ENCODE measurements around the gene HIBADH. TPM values are rescaled to one million over a fixed set of nuclear protein-coding genes. Genes with fewer than 3 reads are reported as not detected.

HIBADH gene
- total RNA-seq, 2 donors from 2014 or later, result 28.2 to 44.4 TPM

DNA sequence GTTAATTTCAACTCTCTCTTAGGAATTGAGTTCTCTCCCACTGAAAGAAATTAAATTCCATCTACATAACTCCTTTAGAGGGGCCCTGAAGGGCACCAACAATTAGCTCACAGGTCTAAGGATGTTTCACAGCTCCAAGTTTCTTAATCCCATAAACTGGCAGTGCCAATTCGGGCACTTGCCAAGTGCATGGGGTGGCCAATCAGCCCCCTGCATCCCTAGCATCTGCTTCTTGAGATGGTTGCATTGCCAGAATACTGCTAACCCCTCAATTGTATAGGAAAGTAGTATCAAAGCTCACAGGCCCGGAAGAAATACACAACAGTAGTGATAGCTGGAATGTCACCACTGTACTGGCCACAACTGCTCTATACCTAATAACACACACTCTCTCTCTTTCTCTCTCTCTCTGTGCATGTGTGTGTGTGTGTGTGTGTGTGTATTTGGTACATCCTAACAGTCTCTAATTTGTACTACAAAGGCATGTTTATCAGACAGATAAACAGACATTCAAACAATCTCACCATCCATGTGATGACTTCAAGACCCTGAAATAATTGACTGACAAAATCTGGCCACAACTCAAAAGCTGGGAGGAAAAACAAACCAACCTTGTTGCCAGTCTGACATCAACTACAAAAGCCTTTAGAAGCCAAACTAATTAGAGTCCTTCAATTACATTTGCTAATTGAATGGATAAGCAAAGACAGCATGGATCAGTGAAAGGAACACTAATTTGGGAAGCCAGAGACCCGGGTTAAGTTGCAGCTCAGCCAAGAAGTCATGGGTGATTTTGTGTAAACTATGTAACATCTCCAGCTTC lies 27.8 kb downstream of the HIBADH start:
- Histone ChIP-seq H3K4me3 (no peak overlapping the region), H3K9me3 (no peaks in the 10 kb centered on the region), H3K4me1 (no peaks in the 10 kb centered on the region), H3K27ac (no peak overlapping the region), H3K9ac (ENCODE audit: low read depth in 2 of 2, low read length in 2 of 2) (no peak overlapping the region), H3K36me3 (no peaks in the 10 kb centered on the region), H3K27me3 (no peaks in the 10 kb centered on the region)
- intact Hi-C loops (cut with DNase I), result no loop called here
- TF ChIP-seq, protein P1, sequence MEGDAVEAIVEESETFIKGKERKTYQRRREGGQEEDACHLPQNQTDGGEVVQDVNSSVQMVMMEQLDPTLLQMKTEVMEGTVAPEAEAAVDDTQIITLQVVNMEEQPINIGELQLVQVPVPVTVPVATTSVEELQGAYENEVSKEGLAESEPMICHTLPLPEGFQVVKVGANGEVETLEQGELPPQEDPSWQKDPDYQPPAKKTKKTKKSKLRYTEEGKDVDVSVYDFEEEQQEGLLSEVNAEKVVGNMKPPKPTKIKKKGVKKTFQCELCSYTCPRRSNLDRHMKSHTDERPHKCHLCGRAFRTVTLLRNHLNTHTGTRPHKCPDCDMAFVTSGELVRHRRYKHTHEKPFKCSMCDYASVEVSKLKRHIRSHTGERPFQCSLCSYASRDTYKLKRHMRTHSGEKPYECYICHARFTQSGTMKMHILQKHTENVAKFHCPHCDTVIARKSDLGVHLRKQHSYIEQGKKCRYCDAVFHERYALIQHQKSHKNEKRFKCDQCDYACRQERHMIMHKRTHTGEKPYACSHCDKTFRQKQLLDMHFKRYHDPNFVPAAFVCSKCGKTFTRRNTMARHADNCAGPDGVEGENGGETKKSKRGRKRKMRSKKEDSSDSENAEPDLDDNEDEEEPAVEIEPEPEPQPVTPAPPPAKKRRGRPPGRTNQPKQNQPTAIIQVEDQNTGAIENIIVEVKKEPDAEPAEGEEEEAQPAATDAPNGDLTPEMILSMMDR (IDR thresholded peaks at IDR 0.05), result no peak
- no peak for DNase-seq

DNA sequence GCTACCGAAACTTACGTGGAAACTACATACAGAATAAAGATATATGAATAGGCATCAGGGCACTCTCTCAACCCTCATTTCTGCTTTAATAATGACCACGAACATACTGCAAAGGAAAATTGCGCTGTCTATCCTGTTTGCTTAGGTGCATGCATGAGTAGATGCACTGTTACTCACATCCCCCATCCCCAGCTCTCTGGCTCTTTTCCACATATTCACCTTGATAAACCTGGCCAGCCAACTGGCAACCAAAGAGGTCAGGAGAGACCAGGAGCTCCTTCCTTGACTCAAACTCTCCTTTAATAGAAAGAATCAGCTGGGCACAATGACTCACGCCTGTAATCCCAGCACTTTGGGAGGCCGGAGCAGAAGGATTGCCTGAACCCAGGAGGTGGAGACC lies 29.6 kb downstream of the HIBADH start:
- no peaks in the 10 kb centered on the region for H3K27me3 ChIP-seq
- H3K27ac ChIP-seq, result no peak overlapping the region
- intact Hi-C loops (cut with DNase I), result no loop called here
- H3K36me3 ChIP-seq, result no peaks in the 10 kb centered on the region
- no peaks in the 10 kb centered on the region for H3K4me1 ChIP-seq
- no peak overlapping the region for H3K9ac ChIP-seq (ENCODE audit: low read depth in 2 of 2, low read length in 2 of 2)
- DNase-seq, result no peak
- H3K4me3 ChIP-seq, result no peak overlapping the region
- no peaks in the 10 kb centered on the region for H3K9me3 ChIP-seq
- TF ChIP-seq, protein P1 (IDR thresholded peaks at IDR 0.05), result no peak

DNA sequence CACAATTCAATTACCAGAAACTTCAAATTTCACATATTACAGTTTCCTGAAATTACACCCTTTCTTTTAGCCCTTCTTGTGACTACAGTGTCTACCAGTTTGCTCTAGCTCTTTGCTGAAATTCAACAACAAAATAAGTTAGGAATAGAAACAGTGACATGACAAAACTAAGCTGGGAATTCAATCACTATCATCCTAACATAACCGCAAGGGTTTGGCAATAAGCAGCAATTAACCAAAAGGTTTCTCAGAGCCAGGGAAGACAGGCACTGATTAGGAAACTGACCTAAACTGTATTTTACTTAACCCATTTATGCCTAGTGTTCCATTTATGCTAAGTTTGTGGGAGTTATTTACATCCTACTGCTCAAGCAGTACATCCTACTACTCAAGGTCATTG lies 31.3 kb downstream of the HIBADH start:
- Histone ChIP-seq H3K27me3 (no peaks in the 10 kb centered on the region), H3K9me3 (no peaks in the 10 kb centered on the region), H3K27ac (no peak overlapping the region), H3K4me3 (no peak overlapping the region), H3K36me3 (no peaks in the 10 kb centered on the region), H3K4me1 (no peaks in the 10 kb centered on the region), H3K9ac (ENCODE audit: low read depth in 2 of 2, low read length in 2 of 2) (no peak overlapping the region)
- intact Hi-C loops (cut with DNase I), result no loop called here
- TF ChIP-seq, protein P1 (IDR thresholded peaks at IDR 0.05), result no peak
- DNase-seq, result no peak

DNA sequence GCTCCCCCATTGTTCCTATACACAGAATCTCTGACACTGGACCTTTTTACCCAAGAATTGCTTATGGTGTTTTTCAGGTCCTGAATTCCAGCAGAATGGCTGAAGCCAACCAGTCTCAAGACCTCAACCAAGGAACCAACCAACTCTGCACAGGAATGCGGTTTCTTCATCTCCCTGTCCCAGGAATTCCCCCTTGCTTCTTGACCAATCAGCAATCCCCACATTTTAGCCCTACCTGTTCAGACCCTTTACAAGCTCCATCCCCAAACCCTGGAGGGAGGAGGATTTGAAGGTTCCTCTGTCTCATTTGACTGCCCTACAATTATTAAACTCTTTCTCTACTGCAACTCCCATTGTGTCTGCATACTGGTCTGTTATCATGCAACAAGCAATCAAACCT lies 35.5 kb downstream of the HIBADH start:
- no peaks in the 10 kb centered on the region for H3K4me1 ChIP-seq
- no peaks in the 10 kb centered on the region for H3K9me3 ChIP-seq
- no peak for DNase-seq
- H3K9ac ChIP-seq (ENCODE audit: low read depth in 2 of 2, low read length in 2 of 2), result no peak overlapping the region
- H3K4me3 ChIP-seq, result no peak overlapping the region
- intact Hi-C loops (cut with DNase I), result no loop called here
- no peak overlapping the region for H3K27ac ChIP-seq
- H3K27me3 ChIP-seq, result no peaks in the 10 kb centered on the region
- H3K36me3 ChIP-seq, result no peaks in the 10 kb centered on the region
- TF ChIP-seq, protein P1 (IDR thresholded peaks at IDR 0.05), result no peak

DNA sequence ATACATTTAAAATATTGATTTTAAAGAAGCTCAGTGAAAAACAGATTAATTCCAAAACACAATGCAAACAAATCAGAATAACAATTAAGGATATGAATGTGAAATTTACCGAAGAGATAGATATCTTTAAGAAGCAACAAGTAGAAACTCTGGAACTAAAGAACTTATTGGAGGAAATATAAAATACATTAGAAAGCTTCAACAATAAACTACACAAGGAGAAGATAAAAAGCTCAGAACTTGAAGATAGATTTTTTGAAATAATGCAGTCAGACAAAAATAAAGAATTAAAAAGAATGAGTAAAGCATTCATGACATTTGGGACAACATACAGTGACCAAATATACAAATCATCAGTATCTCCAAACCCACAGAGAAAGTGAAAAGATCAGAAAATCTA lies 43.2 kb downstream of the HIBADH start:
- H3K4me3 ChIP-seq, result no peak overlapping the region
- no peak overlapping the region for H3K9ac ChIP-seq (ENCODE audit: low read depth in 2 of 2, low read length in 2 of 2)

More for the DNA sequence above, 43.2 kb downstream of the HIBADH start:
- intact Hi-C loops (cut with DNase I), result no loop called here
- Histone ChIP-seq H3K9me3 (no peaks in the 10 kb centered on the region), H3K27ac (no peak overlapping the region), H3K27me3 (no peaks in the 10 kb centered on the region), H3K36me3 (no peaks in the 10 kb centered on the region), H3K4me1 (no peaks in the 10 kb centered on the region)
- DNase-seq, result no peak
- TF ChIP-seq, protein P1 (IDR thresholded peaks at IDR 0.05), result no peak
